Large intestine (tissue), 3 donors: ENCODE results near the gene ABLIM2. TPM values are rescaled to one million over a fixed set of nuclear protein-coding genes. Genes with fewer than 3 reads are reported as not detected.

Experiments used
- DNase-seq, 2 donors: peaks; one replicate each; pipeline versions ENCODE4 v3.0.0 to v3.0.0-alpha.2; 2013
- H3K27ac ChIP-seq: one replicate; pipeline ENCODE4 v1.5.1; 2013; ENCODE audit warnings: low read length
- H3K27me3 ChIP-seq: 2 replicates; pipeline ENCODE4 v1.6.1; 2013; ENCODE audit warnings: low read length; ENCODE audit not compliant: control insufficient read depth, insufficient read depth
- H3K36me3 ChIP-seq: 2 replicates; pipeline ENCODE4 v1.6.1; 2013; ENCODE audit warnings: low read length; ENCODE audit not compliant: control insufficient read depth, insufficient read depth
- H3K4me1 ChIP-seq: one replicate; pipeline ENCODE4 v1.6.1; 2013; ENCODE audit warnings: low read length; ENCODE audit not compliant: control insufficient read depth, insufficient read depth
- H3K4me3 ChIP-seq: one replicate; pipeline ENCODE4 v1.5.1; 2013; ENCODE audit warnings: low read length
- H3K9me3 ChIP-seq: one replicate; pipeline ENCODE4 v1.6.1; 2013; ENCODE audit warnings: mild to moderate bottlenecking, low read depth, low read length, moderate library complexity; ENCODE audit not compliant: control insufficient read depth
- WGBS: methylation state at CpG from one replicate; pipeline ENCODE4 v1.1.5; 2013; ENCODE audit warnings: low lambda C conversion rate; ENCODE audit not compliant: insufficient coverage; 5-methylcytosine and 5-hydroxymethylcytosine counted together
- polyA plus RNA-seq: library from polyadenylated mRNA; unstranded; fragments of 120-200 nt; gene quantifications from one replicate; pipeline ENCODE4 v1.2.1, GENCODE V29; 2013

The ABLIM2 gene
- polyA plus RNA-seq, 1 donor: 5.9 TPM

GRCh38 chr4:8001564-8002355, 156.9 kb downstream of the ABLIM2 start:
- Histone ChIP-seq H3K27me3 (no peaks in the 10 kb centered on the region), H3K36me3 (no peaks in the 10 kb centered on the region), H3K4me1 (no peaks in the 10 kb centered on the region), H3K4me3 (no peak overlapping the region), H3K9me3 (no peaks in the 10 kb centered on the region), H3K27ac (no peak overlapping the region)
- no CpG with 5 or more reads among the region's 15 CpGs for WGBS
- DNase-seq: no peak

- WGBS: no CpG with 5 or more reads among the region's 25 CpGs
- DNase-seq: no peak
Measured at GRCh38 chr4:8000721-8001491, 157.7 kb downstream of the ABLIM2 start.

GRCh38 chr4:8000247-8000646, 158.4 kb downstream of the ABLIM2 start:
- peaks cover 4% of the 10 kb centered on the region for H3K9me3 ChIP-seq
- H3K4me1 ChIP-seq: no peaks in the 10 kb centered on the region
- no peak overlapping the region for H3K27ac ChIP-seq
- H3K27me3 ChIP-seq: no peaks in the 10 kb centered on the region
- DNase-seq: no peak
- WGBS: no CpG with 5 or more reads among the region's 8 CpGs
- no peak overlapping the region for H3K4me3 ChIP-seq
- no peaks in the 10 kb centered on the region for H3K36me3 ChIP-seq

More at GRCh38 chr4:8000721-8001491, 157.7 kb downstream of the ABLIM2 start:
- peaks cover 4% of the 10 kb centered on the region for H3K9me3 ChIP-seq
- no peak overlapping the region for H3K4me3 ChIP-seq
- no peaks in the 10 kb centered on the region for H3K4me1 ChIP-seq
- no peak overlapping the region for H3K27ac ChIP-seq
- no peaks in the 10 kb centered on the region for H3K36me3 ChIP-seq
- H3K27me3 ChIP-seq: no peaks in the 10 kb centered on the region

- no peak for DNase-seq
- H3K4me3 ChIP-seq: no peak overlapping the region
- no peaks in the 10 kb centered on the region for H3K27me3 ChIP-seq
- peaks cover 4% of the 10 kb centered on the region for H3K9me3 ChIP-seq
- no peaks in the 10 kb centered on the region for H3K36me3 ChIP-seq
- no peak overlapping the region for H3K27ac ChIP-seq
- H3K4me1 ChIP-seq: no peaks in the 10 kb centered on the region
- no CpG with 5 or more reads among the region's 8 CpGs for WGBS
Measured at GRCh38 chr4:7999695-8000094, 158.9 kb downstream of the ABLIM2 start.

GRCh38 chr4:7999279-7999678, 159.3 kb downstream of the ABLIM2 start:
- no CpG with 5 or more reads among the region's 7 CpGs for WGBS
- H3K9me3 ChIP-seq: peaks cover 4% of the 10 kb centered on the region

GRCh38 chr4:7998447-7998846, 160.2 kb downstream of the ABLIM2 start:
- peaks cover 4% of the 10 kb centered on the region for H3K9me3 ChIP-seq
- no peak overlapping the region for H3K4me3 ChIP-seq
- no peak for DNase-seq
- WGBS: no CpG with 5 or more reads among the region's 8 CpGs
- H3K36me3 ChIP-seq: no peaks in the 10 kb centered on the region
- no peaks in the 10 kb centered on the region for H3K4me1 ChIP-seq
- H3K27ac ChIP-seq: no peak overlapping the region
- H3K27me3 ChIP-seq: no peaks in the 10 kb centered on the region

More at GRCh38 chr4:7999279-7999678, 159.3 kb downstream of the ABLIM2 start:
- no peak for DNase-seq
- no peaks in the 10 kb centered on the region for H3K4me1 ChIP-seq
- no peak overlapping the region for H3K27ac ChIP-seq
- H3K27me3 ChIP-seq: no peaks in the 10 kb centered on the region
- no peak overlapping the region for H3K4me3 ChIP-seq
- H3K36me3 ChIP-seq: no peaks in the 10 kb centered on the region

- Histone ChIP-seq H3K36me3 (no peaks in the 10 kb centered on the region), H3K4me3 (no peak overlapping the region), H3K9me3 (peaks cover 4% of the 10 kb centered on the region), H3K27me3 (no peaks in the 10 kb centered on the region), H3K4me1 (no peaks in the 10 kb centered on the region), H3K27ac (no peak overlapping the region)
- no peak for DNase-seq
- WGBS: no CpG with 5 or more reads among the region's 6 CpGs
Measured at GRCh38 chr4:7995866-7996265, 162.7 kb downstream of the ABLIM2 start.

GRCh38 chr4:7995135-7995534, 163.5 kb downstream of the ABLIM2 start:
- no peaks in the 10 kb centered on the region for H3K4me1 ChIP-seq
- H3K9me3 ChIP-seq: peaks cover 4% of the 10 kb centered on the region
- no peak overlapping the region for H3K27ac ChIP-seq
- no peaks in the 10 kb centered on the region for H3K36me3 ChIP-seq
- H3K4me3 ChIP-seq: no peak overlapping the region
- DNase-seq: no peak
- H3K27me3 ChIP-seq: no peaks in the 10 kb centered on the region
- no CpG with 5 or more reads among the region's 7 CpGs for WGBS

- Histone ChIP-seq H3K27ac (no peak overlapping the region), H3K36me3 (no peaks in the 10 kb centered on the region), H3K27me3 (no peaks in the 10 kb centered on the region), H3K4me3 (no peak overlapping the region), H3K4me1 (no peaks in the 10 kb centered on the region), H3K9me3 (peaks cover 4% of the 10 kb centered on the region)
- no peak for DNase-seq
- no CpG with 5 or more reads among the region's 6 CpGs for WGBS
Measured at GRCh38 chr4:7993671-7994070, 164.9 kb downstream of the ABLIM2 start.

GRCh38 chr4:7992846-7993245, 165.8 kb downstream of the ABLIM2 start:
- Histone ChIP-seq H3K4me1 (no peaks in the 10 kb centered on the region), H3K36me3 (no peaks in the 10 kb centered on the region), H3K27me3 (no peaks in the 10 kb centered on the region), H3K27ac (no peak overlapping the region), H3K9me3 (peaks cover 4% of the 10 kb centered on the region), H3K4me3 (no peak overlapping the region)
- no peak for DNase-seq
- WGBS: no CpG with 5 or more reads among the region's 11 CpGs
